ENCODE results near the gene SLC49A3.
"Not testable (repeated sequence)": the region's sequence is repeated elsewhere in the genome, so short reads cannot be mapped to it uniquely, and the experiment has no call there.

GRCh38 chr4:668219-668618, 20.7 kb downstream of the SLC49A3 start:
- not testable (repeated sequence) for TF ChIP-seq CTCF (IDR thresholded peaks at IDR 0.05 in 8 of 11, conservative IDR thresholded peaks at IDR 0.05 in 3 of 11); POLR2AphosphoS5 (IDR thresholded peaks at IDR 0.05)
